ENCODE data around the gene GPR155.

Gene GPR155

GRCh38 chr2:174445248-174445647 is 41.6 kb downstream of the GPR155 start:
- H3K27ac ChIP-seq, result no peak overlapping the region
- TF ChIP-seq, protein P1, sequence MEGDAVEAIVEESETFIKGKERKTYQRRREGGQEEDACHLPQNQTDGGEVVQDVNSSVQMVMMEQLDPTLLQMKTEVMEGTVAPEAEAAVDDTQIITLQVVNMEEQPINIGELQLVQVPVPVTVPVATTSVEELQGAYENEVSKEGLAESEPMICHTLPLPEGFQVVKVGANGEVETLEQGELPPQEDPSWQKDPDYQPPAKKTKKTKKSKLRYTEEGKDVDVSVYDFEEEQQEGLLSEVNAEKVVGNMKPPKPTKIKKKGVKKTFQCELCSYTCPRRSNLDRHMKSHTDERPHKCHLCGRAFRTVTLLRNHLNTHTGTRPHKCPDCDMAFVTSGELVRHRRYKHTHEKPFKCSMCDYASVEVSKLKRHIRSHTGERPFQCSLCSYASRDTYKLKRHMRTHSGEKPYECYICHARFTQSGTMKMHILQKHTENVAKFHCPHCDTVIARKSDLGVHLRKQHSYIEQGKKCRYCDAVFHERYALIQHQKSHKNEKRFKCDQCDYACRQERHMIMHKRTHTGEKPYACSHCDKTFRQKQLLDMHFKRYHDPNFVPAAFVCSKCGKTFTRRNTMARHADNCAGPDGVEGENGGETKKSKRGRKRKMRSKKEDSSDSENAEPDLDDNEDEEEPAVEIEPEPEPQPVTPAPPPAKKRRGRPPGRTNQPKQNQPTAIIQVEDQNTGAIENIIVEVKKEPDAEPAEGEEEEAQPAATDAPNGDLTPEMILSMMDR (conservative IDR thresholded peaks at IDR 0.05), result no peak
- no peak for TF ChIP-seq ZFX (IDR thresholded peaks at IDR 0.05)

DNA sequence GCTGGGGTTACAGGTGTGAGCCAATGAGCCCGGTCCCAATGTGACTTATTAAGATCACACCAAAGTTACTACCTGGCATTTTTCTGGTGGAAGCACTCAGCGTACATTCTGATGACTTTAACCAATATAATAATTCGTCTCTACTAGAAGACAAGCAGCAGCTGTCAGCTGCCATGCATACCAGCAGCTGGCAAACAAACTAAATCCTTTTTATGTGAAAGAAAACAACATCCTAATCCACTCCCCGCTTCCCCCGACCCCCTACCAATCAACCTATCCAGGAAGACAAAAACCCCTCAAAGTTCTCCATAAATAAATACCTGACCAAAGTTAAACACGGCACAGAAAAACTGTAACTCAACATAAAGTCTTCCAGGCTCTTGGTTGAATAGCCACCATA is 42.1 kb downstream of the GPR155 start:
- TF ChIP-seq, protein P1 (conservative IDR thresholded peaks at IDR 0.05), result no peak

GRCh38 chr2:174442546-174443510 is 44.0 kb downstream of the GPR155 start:
- H3K27ac ChIP-seq, result no peak overlapping the region

More for the DNA sequence above, 42.1 kb downstream of the GPR155 start:
- no peak overlapping the region for H3K27ac ChIP-seq

GRCh38 chr2:174439950-174440349 is 46.9 kb downstream of the GPR155 start:
- TF ChIP-seq, protein P1 (conservative IDR thresholded peaks at IDR 0.05), result no peak
- TF ChIP-seq ZFX (IDR thresholded peaks at IDR 0.05), result no peak
- no peak overlapping the region for H3K27ac ChIP-seq

More at GRCh38 chr2:174442546-174443510, 44.0 kb downstream of the GPR155 start:
- TF ChIP-seq, protein P1 (conservative IDR thresholded peaks at IDR 0.05), result no peak
- TF ChIP-seq ZFX (IDR thresholded peaks at IDR 0.05), result no peak

GRCh38 chr2:174439323-174439722 is 47.5 kb downstream of the GPR155 start:
- no peak overlapping the region for H3K27ac ChIP-seq
- no peak for TF ChIP-seq ZFX (IDR thresholded peaks at IDR 0.05)
- TF ChIP-seq, protein P1 (conservative IDR thresholded peaks at IDR 0.05), result no peak

- no peak for TF ChIP-seq ZFX (IDR thresholded peaks at IDR 0.05)
- TF ChIP-seq, protein P1 (conservative IDR thresholded peaks at IDR 0.05), result no peak
- no peak overlapping the region for H3K27ac ChIP-seq
These were observed 48.5 kb downstream of the GPR155 start for GRCh38 chr2:174438146-174438886.

GRCh38 chr2:174436351-174436750 is 50.5 kb downstream of the GPR155 start:
- H3K27ac ChIP-seq, result no peak overlapping the region
- TF ChIP-seq, protein P1 (conservative IDR thresholded peaks at IDR 0.05), result no peak
- no peak for TF ChIP-seq ZFX (IDR thresholded peaks at IDR 0.05)

All from C4-2B (cell line).